OCI-LY3 (cell line): ENCODE data around the gene AMMECR1L.
"Not testable (repeated sequence)": the region's sequence is repeated elsewhere in the genome, so short reads cannot be mapped to it uniquely, and the experiment has no call there.

Source experiments
- H2AFZ ChIP-seq: fragments of 200-600, 300-600 bp; shearing (Covaris generic); 2 replicates; pipeline ENCODE4 v1.6.0; 2014; ENCODE audit warnings: antibody characterized with exemption, low read depth, low read length
- H3K27ac ChIP-seq: fragments of 200-600, 300-600 bp; sonication (generic); 2 replicates; pipeline ENCODE4 v1.5.1; 2014; ENCODE audit warnings: mild to moderate bottlenecking, low read length, moderate library complexity, mixed read lengths
- H3K27me3 ChIP-seq: fragments of 200-600, 300-600 bp; sonication (generic); 2 replicates; pipeline ENCODE4 v1.6.1; 2014; ENCODE audit warnings: low read depth, low read length, mixed read lengths
- H3K36me3 ChIP-seq: fragments of 200-600, 300-600 bp; sonication (generic); replicated peaks from 2 replicates; pipeline ENCODE3; 2014; ENCODE audit warnings: low read depth, low read length, mixed read lengths
- H3K4me1 ChIP-seq: fragments of 300-600, 200-600 bp; sonication (generic); 2 replicates; pipeline ENCODE4 v1.6.1; 2014; ENCODE audit warnings: low read length, mixed read lengths
- H3K4me2 ChIP-seq: fragments of 200-600, 300-600 bp; sonication (generic); 2 replicates; pipeline ENCODE4 v1.6.1; 2014; ENCODE audit warnings: low read length, mixed read lengths
- H3K4me3 ChIP-seq: fragments of 300-600, 200-600 bp; sonication (generic); 2 replicates; pipeline ENCODE4 v1.5.1; 2014; ENCODE audit warnings: antibody characterized with exemption, mild to moderate bottlenecking, low read length, moderate library complexity
- H3K79me2 ChIP-seq: fragments of 300-600, 200-600 bp; shearing (Covaris generic); 2 replicates; pipeline ENCODE4 v1.6.1; 2014; ENCODE audit warnings: mild to moderate bottlenecking, low read length, mixed read lengths
- H3K9ac ChIP-seq: fragments of 300-600, 200-600 bp; shearing (Covaris generic); 2 replicates; pipeline ENCODE4 v1.6.0; 2014; ENCODE audit warnings: mild to moderate bottlenecking, low read length, moderate library complexity
- H3K9me3 ChIP-seq: fragments of 200-600, 300-600 bp; shearing (Covaris generic); 2 replicates; pipeline ENCODE4 v1.6.1; 2014; ENCODE audit warnings: low read length, mixed read lengths; ENCODE audit not compliant: insufficient read depth
- H4K20me1 ChIP-seq: fragments of 200-600, 300-600 bp; sonication (generic); 2 replicates; pipeline ENCODE4 v1.6.1; 2016; ENCODE audit warnings: low read length, mixed read lengths; ENCODE audit not compliant: insufficient read depth
- CTCF ChIP-seq: fragments of 200-600, 300-600 bp; sonication (generic); IDR thresholded peaks from 2 replicates; pipeline ENCODE4 v1.5.1; 2014; ENCODE audit warnings: antibody characterized with exemption, low read length, low read depth
- EZH2phosphoT487 ChIP-seq: fragments of 200-600 bp; shearing (Covaris generic); IDR thresholded peaks from 2 replicates; pipeline ENCODE4 v1.6.1; 2018; ENCODE audit warnings: antibody characterized with exemption, mixed run types, low read depth

The AMMECR1L gene

GRCh38 chr2:127820080-127820668 lies 65.6 kb downstream of the AMMECR1L start:
- Histone ChIP-seq H3K36me3 (peaks cover 4% of the 10 kb centered on the region), H3K27ac (no peak overlapping the region), H4K20me1 (no peaks in the 10 kb centered on the region), H3K4me3 (no peak overlapping the region), H3K9me3 (peaks cover 23% of the 10 kb centered on the region), H3K9ac (no peak overlapping the region), H2AFZ (no peak overlapping the region), H3K4me2 (no peak overlapping the region), H3K27me3 (peaks cover 11% of the 10 kb centered on the region; the same call in 1 of the 2 replicates), H3K79me2 (no peaks in the 10 kb centered on the region), H3K4me1 (no peaks in the 10 kb centered on the region)
- TF ChIP-seq CTCF = no peak
- no peak for TF ChIP-seq EZH2phosphoT487

- Histone ChIP-seq H3K79me2 (no peaks in the 10 kb centered on the region), H3K9me3 (peaks cover 23% of the 10 kb centered on the region), H3K27me3 (peaks cover 11% of the 10 kb centered on the region; the same call in 1 of the 2 replicates), H2AFZ (no peak overlapping the region), H3K4me2 (no peak overlapping the region), H3K9ac (no peak overlapping the region), H4K20me1 (no peaks in the 10 kb centered on the region), H3K27ac (no peak overlapping the region), H3K36me3 (peaks cover 4% of the 10 kb centered on the region), H3K4me3 (no peak overlapping the region), H3K4me1 (no peaks in the 10 kb centered on the region)
- TF ChIP-seq CTCF (no peak), EZH2phosphoT487 (no peak)
Measured at GRCh38 chr2:127818794-127819425, 66.8 kb downstream of the AMMECR1L start.

DNA sequence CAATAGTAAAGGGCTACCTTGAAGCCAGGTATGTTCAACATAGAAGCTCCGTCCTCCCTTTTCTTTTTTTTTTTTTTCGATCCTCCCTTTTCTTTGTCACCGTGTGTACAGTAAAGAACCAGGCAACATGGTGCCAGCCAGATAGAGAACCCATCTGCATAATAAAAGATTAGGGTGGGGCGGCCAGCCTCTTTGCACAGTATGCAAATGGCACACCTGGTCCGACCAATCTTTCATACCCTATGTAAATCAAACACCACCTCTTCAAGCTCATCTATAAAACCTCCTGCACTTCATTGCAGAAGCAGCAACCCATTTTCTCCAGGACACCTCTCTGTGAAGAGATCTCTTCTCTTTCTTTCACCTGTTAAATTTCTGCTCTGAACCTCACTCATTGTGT lies 67.5 kb downstream of the AMMECR1L start:
- no peak overlapping the region for H3K9ac ChIP-seq
- no peak overlapping the region for H3K4me2 ChIP-seq
- H3K27me3 ChIP-seq = peaks cover 11% of the 10 kb centered on the region; the same call in 1 of the 2 replicates
- H3K4me1 ChIP-seq = no peaks in the 10 kb centered on the region
- TF ChIP-seq EZH2phosphoT487 = no peak
- no peak for TF ChIP-seq CTCF
- no peak overlapping the region for H3K4me3 ChIP-seq
- no peak overlapping the region for H2AFZ ChIP-seq
- H3K36me3 ChIP-seq = peaks cover 4% of the 10 kb centered on the region
- H3K27ac ChIP-seq = no peak overlapping the region
- peaks cover 23% of the 10 kb centered on the region for H3K9me3 ChIP-seq
- no peaks in the 10 kb centered on the region for H3K79me2 ChIP-seq
- H4K20me1 ChIP-seq = no peaks in the 10 kb centered on the region

DNA sequence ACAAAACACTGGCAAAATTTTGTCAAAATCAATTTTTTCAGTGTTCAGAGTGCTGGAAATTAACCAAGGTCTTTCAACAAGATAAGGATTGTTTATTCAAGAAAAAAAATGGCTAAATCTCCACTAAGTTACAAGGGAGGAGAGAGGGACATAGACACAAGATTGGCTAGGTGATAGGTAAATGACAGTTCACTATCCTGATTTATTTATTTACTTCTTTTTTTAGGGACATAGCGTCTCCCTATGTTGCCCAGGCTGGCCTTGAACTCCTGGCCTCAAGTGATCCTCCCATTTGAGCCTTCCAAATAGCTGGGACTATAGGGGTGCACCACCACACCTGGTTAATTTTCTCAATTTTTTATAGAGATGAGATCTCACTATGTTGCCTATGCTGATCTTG lies 71.1 kb downstream of the AMMECR1L start:
- Histone ChIP-seq H3K27me3 (peaks cover 11% of the 10 kb centered on the region; the same call in 1 of the 2 replicates), H3K9ac (no peak overlapping the region), H3K79me2 (peaks cover 17% of the 10 kb centered on the region), H4K20me1 (peaks cover 8% of the 10 kb centered on the region), H3K4me3 (no peak overlapping the region), H3K27ac (no peak overlapping the region), H2AFZ (no peak overlapping the region), H3K4me2 (no peak overlapping the region), H3K9me3 (peaks cover 6% of the 10 kb centered on the region), H3K4me1 (peaks cover 5% of the 10 kb centered on the region), H3K36me3 (no peaks in the 10 kb centered on the region)
- no peak for TF ChIP-seq EZH2phosphoT487
- no peak for TF ChIP-seq CTCF

DNA sequence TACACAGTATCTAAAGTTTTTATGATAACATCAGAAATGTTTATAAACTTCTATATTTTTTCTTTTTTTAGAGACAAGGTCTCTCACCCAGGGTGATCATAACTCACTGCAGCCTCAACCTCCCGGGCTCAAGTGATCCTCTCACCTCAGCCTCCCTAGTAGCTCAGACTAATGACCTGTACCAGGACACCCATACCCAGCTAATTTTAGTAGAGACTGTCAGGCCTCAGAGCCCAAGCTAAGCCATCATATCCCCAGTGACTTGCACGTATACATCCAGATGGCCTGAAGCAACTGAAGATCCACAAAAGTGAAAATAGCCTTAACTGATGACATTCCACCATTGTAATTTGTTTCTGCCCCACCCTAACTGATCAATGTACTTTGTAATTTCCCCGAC lies 73.3 kb downstream of the AMMECR1L start:
- not testable (repeated sequence) for H3K36me3 ChIP-seq, H3K4me3 ChIP-seq, H2AFZ ChIP-seq, H3K27me3 ChIP-seq, H3K9ac ChIP-seq, H3K27ac ChIP-seq, H3K9me3 ChIP-seq, H3K4me2 ChIP-seq
- Histone ChIP-seq H3K4me1 (peaks cover 15% of the 10 kb centered on the region), H4K20me1 (peaks cover 26% of the 10 kb centered on the region), H3K79me2 (peaks cover 39% of the 10 kb centered on the region)
